HEK293 (cell line): Measurements from ENCODE around the gene SCN4A.
"Not testable (repeated sequence)": the region's sequence is repeated elsewhere in the genome, so short reads cannot be mapped to it uniquely, and the experiment has no call there.

ENCODE experiments used
- ATF2 ChIP-seq: fragments of 450-650 bp; formaldehyde crosslinking; IDR thresholded peaks from 2 replicates; pipeline ENCODE4 v1.5.1; 2016; ENCODE audit warnings: missing biosample characterization, missing genetic modification characterization, low read depth
- CTCF ChIP-seq: fragments of 450-650 bp; formaldehyde crosslinking; IDR thresholded peaks from 2 replicates; pipeline ENCODE4 v1.5.1; 2016; ENCODE audit warnings: missing biosample characterization, missing genetic modification characterization
- KLF1 ChIP-seq: fragments of 450-650 bp; formaldehyde crosslinking; IDR thresholded peaks from 2 replicates; pipeline ENCODE4 v1.5.1; 2016; ENCODE audit warnings: missing biosample characterization, missing genetic modification characterization
- ZBTB6 ChIP-seq: fragments of 450-650 bp; formaldehyde crosslinking; IDR thresholded peaks from 2 replicates; pipeline ENCODE4 v1.5.1; 2017; ENCODE audit warnings: missing biosample characterization, missing genetic modification characterization
- ZNF175 ChIP-seq: fragments of 450-650 bp; formaldehyde crosslinking; IDR thresholded peaks from 2 replicates; pipeline ENCODE4 v1.5.1; 2016; ENCODE audit warnings: missing biosample characterization, missing genetic modification characterization
- ZNF366 ChIP-seq: fragments of 450-650 bp; formaldehyde crosslinking; conservative IDR thresholded peaks from 2 replicates; pipeline ENCODE4 v1.5.1; 2016; ENCODE audit warnings: missing biosample characterization, missing genetic modification characterization
- ZNF449 ChIP-seq: fragments of 450-650 bp; formaldehyde crosslinking; IDR thresholded peaks from 2 replicates; pipeline ENCODE4 v1.5.1; 2017; ENCODE audit warnings: missing biosample characterization, mild to moderate bottlenecking, missing genetic modification characterization, moderate library complexity
- ZNF701 ChIP-seq: fragments of 450-650 bp; formaldehyde crosslinking; IDR thresholded peaks from 2 replicates; pipeline ENCODE4 v1.5.1; 2016; ENCODE audit warnings: missing biosample characterization, missing genetic modification characterization

GRCh38 chr17:64007089-64007837, 34.5 kb upstream of the SCN4A start:
- not testable (repeated sequence) for TF ChIP-seq ATF2, CTCF, KLF1, ZNF175, ZNF449, ZBTB6, ZNF366, ZNF701 (tag by site-specific recombination)
